HepG2 (cell line): Measurements from ENCODE around the gene SYCE3.
A peak's percentile ranks its signal among the peaks of the same experiment; 100 is the strongest.

Experiments
- ATF7 ChIP-seq, 2 experiments: fragments of 450-650 bp in 1 of 2; sonication (generic) in 1 of 2; formaldehyde crosslinking in 1 of 2; IDR thresholded peaks; 2 replicates each; pipeline versions ENCODE4 v1.4.0 to v1.6.1; 2016 to 2020; ENCODE audit warnings: antibody characterized with exemption in 1 of 2, mild to moderate bottlenecking in 1 of 2, missing genetic modification reagents in 1 of 2
- BCL3 ChIP-seq: sonication (generic); formaldehyde crosslinking; IDR thresholded peaks from 2 replicates; pipeline ENCODE4 v1.5.1; 2020; ENCODE audit warnings: mild to moderate bottlenecking, missing genetic modification reagents, moderate library complexity
- BCL6 ChIP-seq: IDR thresholded peaks from 2 replicates; pipeline ENCODE4 v1.6.1; 2016; ENCODE audit warnings: missing genetic modification reagents, missing compliant biosample characterization
- ELF4 ChIP-seq: sonication (generic); formaldehyde crosslinking; IDR thresholded peaks from 2 replicates; pipeline ENCODE4 v1.5.0; 2020; ENCODE audit warnings: missing genetic modification reagents, mild to moderate bottlenecking, moderate library complexity, borderline replicate concordance
- ETS1 ChIP-seq: sonication (generic); formaldehyde crosslinking; IDR thresholded peaks from 2 replicates; pipeline ENCODE4 v1.4.0; 2020; ENCODE audit warnings: missing genetic modification reagents
- FOXM1 ChIP-seq: sonication (generic); formaldehyde crosslinking; IDR thresholded peaks from 2 replicates; pipeline ENCODE4 v1.5.0; 2020; ENCODE audit warnings: missing genetic modification reagents
- POLR2A ChIP-seq, 2 experiments: IDR thresholded peaks; 2 replicates each; pipeline ENCODE4 v1.6.1; 2011; ENCODE audit warnings: low read depth in 2 of 2, low read length in 2 of 2, mild to moderate bottlenecking in 1 of 2, moderate library complexity in 1 of 2; ENCODE audit not compliant: insufficient read depth in 1 of 2
- REPIN1 ChIP-seq: sonication (generic); formaldehyde crosslinking; IDR thresholded peaks from 2 replicates; pipeline ENCODE4 v1.8.0; 2022; ENCODE audit warnings: missing genetic modification reagents, low read depth, mild to moderate bottlenecking, borderline replicate concordance
- SRF ChIP-seq: IDR thresholded peaks from 2 replicates; pipeline ENCODE4 v1.6.1; 2011; ENCODE audit warnings: mild to moderate bottlenecking, low read depth, low read length, moderate library complexity
- ZNF274 ChIP-seq: sonication (generic); formaldehyde crosslinking; IDR thresholded peaks from 2 replicates; pipeline ENCODE4 v1.5.1; 2020; ENCODE audit warnings: mild to moderate bottlenecking, missing genetic modification reagents
- ZNF639 ChIP-seq: conservative IDR thresholded peaks from 2 replicates; pipeline ENCODE4 v1.6.1; 2018; ENCODE audit warnings: missing genetic modification reagents
- ZNF780A ChIP-seq: sonication (generic); formaldehyde crosslinking; IDR thresholded peaks from 2 replicates; pipeline ENCODE4 v1.8.0; 2022; ENCODE audit warnings: mild to moderate bottlenecking, missing genetic modification reagents, moderate library complexity

- TF ChIP-seq ZNF639 (CRISPR knock-in tag) (peak; percentile 60; the same call in 1 of the 2 replicates), FOXM1 (peak; percentile 35; the same call in 1 of the 2 replicates), BCL6 (peak; percentile 69; the same call in 1 of the 2 replicates), ZNF780A (no peak), SRF (no peak), ATF7 (IDR thresholded peaks at IDR 0.05) (no peak), ATF7 (CRISPR knock-in tag; IDR thresholded peaks at IDR 0.05) (no peak), ZNF274 (no peak; the same call in 1 of the 2 replicates), POLR2A (IDR thresholded peaks at IDR 0.05; ENCODE audit: insufficient read depth in 1 of 2, low read depth in 2 of 2, low read length in 2 of 2) (0 out of 4 replicates have a peak, but pooled peaks of 1 of the 2 experiments have one; percentile 36), ETS1 (CRISPR knock-in tag) (no peak; the same call in 1 of the 2 replicates), BCL3 (CRISPR knock-in tag) (0 out of 2 replicates have a peak, but pooled peaks have one; percentile 7), ELF4 (CRISPR knock-in tag) (no peak), REPIN1 (CRISPR knock-in tag) (0 out of 2 replicates have a peak, but pooled peaks have one; percentile 9)
Measured at GRCh38 chr22:50529897-50530579, 32.7 kb downstream of the SYCE3 start, which contains the start of gene TYMP.
